ENCODE results near the gene ERICH3.

- TF ChIP-seq CTCF (conservative IDR thresholded peaks at IDR 0.05) (no peak), ZFX (IDR thresholded peaks at IDR 0.05) (no peak)
Measured at GRCh38 chr1:74618974-74619373, 54.6 kb downstream of the ERICH3 start.
